ENCODE data around the gene SMAD6.

DNA sequence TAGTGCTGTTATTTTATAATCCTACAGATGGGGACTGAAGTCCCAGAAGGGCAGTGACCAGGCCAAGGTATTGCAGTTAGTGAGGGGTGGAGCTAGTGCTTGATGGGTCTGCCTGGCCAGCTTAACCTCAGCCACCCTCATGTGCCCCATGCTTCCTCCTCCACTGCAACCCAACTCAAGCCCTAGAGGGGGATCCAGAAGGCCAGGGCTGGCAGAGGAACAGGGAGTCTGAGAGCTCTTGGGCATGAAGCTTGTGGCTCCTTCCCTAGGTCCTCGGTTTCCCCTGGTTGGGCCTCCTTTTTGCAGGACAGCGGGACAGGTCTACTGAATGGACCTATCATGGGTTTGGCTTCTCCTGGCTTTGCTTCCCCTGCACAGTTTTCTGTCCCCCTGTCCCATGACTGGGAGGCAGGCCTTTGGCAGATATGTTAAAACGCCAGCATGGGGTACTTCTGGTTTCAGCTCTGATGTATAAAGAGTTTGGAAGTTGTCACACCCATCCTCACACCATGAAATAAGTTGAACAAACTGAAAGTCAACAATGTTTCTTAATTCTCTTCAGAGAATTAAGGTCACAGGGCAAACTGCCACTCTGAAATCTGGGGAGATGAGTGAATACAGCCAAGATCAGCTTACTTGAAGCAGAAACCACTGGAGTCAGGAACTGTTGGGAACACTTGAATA, 103.3 kb downstream of the SMAD6 start:
- TF ChIP-seq SIRT6 (IDR thresholded peaks at IDR 0.05; ENCODE audit: low read depth, low read length): no peak
- TF ChIP-seq EGR1 (conservative IDR thresholded peaks at IDR 0.05): no peak

Measured in K562 (cell line).